HepG2 (cell line): ENCODE measurements around the gene MYO10. TPM values are rescaled to one million over a fixed set of nuclear protein-coding genes. Genes with fewer than 3 reads are reported as not detected.

ENCODE experiments used
- ATAC-seq: fragments of 200-7000 bp; cut with Tn5 transposase; 3 replicates; pipeline ENCODE4 v1.9.1; 2020; ENCODE audit warnings: mild to moderate bottlenecking, moderate library complexity
- BruUV-seq: library from RNA; stranded (reverse); fragments of 400-500 nt; replicated peaks from 2 replicates; lab custom pipeline; 2021; lab: Mats Ljungman, UMichigan
- CTCF ChIA-PET: fragments of 300-600 bp; formaldehyde crosslinking; extraction: SDS; loops from one replicate; lab custom pipeline; 2021; ENCODE audit warnings: low total read pairs, inconsistent platforms, low intra/inter-chr PET ratio; lab: Yijun Ruan, JAX
- POLR2A ChIA-PET: fragments of 350-600 bp; sonication (Branson Sonifier 250); formaldehyde crosslinking; loops from one replicate; lab custom pipeline; 2020; ENCODE audit warnings: antibody characterized with exemption, inconsistent platforms; lab: Yijun Ruan, JAX
- DNase-seq: peaks from one replicate; pipeline ENCODE4 v3.0.0-alpha.2; 2015; ENCODE audit warnings: low spot score
- FAIRE-seq: peaks from 3 replicates; lab custom pipeline; 2011; peaks lifted over from hg19 to GRCh38; lab: Jason Lieb, UNC
- H2AFZ ChIP-seq: one replicate; pipeline ENCODE4 v1.6.1; 2011; ENCODE audit warnings: low read length, inconsistent platforms
- H3K27ac ChIP-seq: fragments of 300-600 bp; 3 replicates; pipeline ENCODE4 v1.8.0; 2011; ENCODE audit warnings: mixed run types, mild to moderate bottlenecking, mixed read lengths, low read length, inconsistent platforms; ENCODE audit not compliant: insufficient read depth; ENCODE audit errors: extremely low read length
- H3K27me3 ChIP-seq, 2 experiments: fragments of 200-600 bp in 1 of 2; 2 replicates in 1 of 2; 3 replicates in 1 of 2; pipeline versions ENCODE4 v1.6.0 to v1.8.0; 2011; ENCODE audit warnings: low read length in 2 of 2, mild to moderate bottlenecking in 2 of 2, moderate library complexity in 2 of 2, inconsistent platforms in 1 of 2; ENCODE audit not compliant: insufficient read depth in 2 of 2, control insufficient read depth in 1 of 2
- H3K36me3 ChIP-seq, 2 experiments: fragments of 200-600 bp in 1 of 2; replicated peaks in 1 of 2; 2 replicates in 1 of 2; 3 replicates in 1 of 2; pipeline versions ENCODE4 v1.5.1 to v1.8.0; 2011; ENCODE audit warnings: low read length in 2 of 2, inconsistent platforms in 1 of 2; ENCODE audit not compliant: insufficient read depth in 2 of 2, control insufficient read depth in 1 of 2
- H3K4me1 ChIP-seq: 2 replicates; pipeline ENCODE4 v1.5.1; 2012; ENCODE audit warnings: low read length, inconsistent platforms; ENCODE audit not compliant: insufficient read depth
- H3K4me2 ChIP-seq: 2 replicates; pipeline ENCODE4 v1.6.0; 2011; ENCODE audit warnings: low read depth, low read length, inconsistent platforms
- H3K4me3 ChIP-seq, 3 experiments: fragments of 200-600 bp in 1 of 3; sonication (generic), shearing (Covaris generic) in 1 of 3; replicated peaks in 1 of 3; 2 replicates each; pipeline ENCODE4 v1.5.1; 2011 to 2016; ENCODE audit warnings: low read length in 3 of 3, inconsistent platforms in 2 of 3, low read depth in 2 of 3, mild to moderate bottlenecking in 2 of 3, control low read depth in 1 of 3, mixed read lengths in 1 of 3; ENCODE audit not compliant: insufficient read depth in 1 of 3
- H3K79me2 ChIP-seq: one replicate; pipeline ENCODE4 v1.6.1; 2011; ENCODE audit warnings: low read length, inconsistent platforms; ENCODE audit not compliant: insufficient read depth
- H3K9ac ChIP-seq: 2 replicates; pipeline ENCODE4 v1.6.0; 2011; ENCODE audit warnings: mild to moderate bottlenecking, low read depth, low read length, inconsistent platforms; ENCODE audit not compliant: insufficient read depth
- H3K9me3 ChIP-seq: 2 replicates; pipeline ENCODE4 v1.5.1; 2012; ENCODE audit warnings: mild to moderate bottlenecking, low read length
- H4K20me1 ChIP-seq: 2 replicates; pipeline ENCODE4 v1.6.0; 2011; ENCODE audit warnings: inconsistent platforms, mild to moderate bottlenecking, low read length, moderate library complexity; ENCODE audit not compliant: insufficient read depth
- EHMT2 ChIP-seq: fragments of 200-600 bp; sonication (generic); IDR thresholded peaks from 2 replicates; pipeline ENCODE4 v1.7.0; 2017; ENCODE audit warnings: antibody characterized with exemption, low read depth, low read length, borderline replicate concordance
- EP300 ChIP-seq, 3 experiments: sonication (generic) in 1 of 3; formaldehyde crosslinking in 1 of 3; IDR thresholded peaks; 2 replicates each; pipeline versions ENCODE4 v1.5.1 to v1.6.1; 2011 to 2020; ENCODE audit warnings: low read depth in 2 of 3, low read length in 2 of 3, borderline replicate concordance in 1 of 3, improper control_type of control experiment in 1 of 3, mild to moderate bottlenecking in 1 of 3, missing genetic modification reagents in 1 of 3, moderate library complexity in 1 of 3
- KDM5B ChIP-seq: sonication (generic); formaldehyde crosslinking; IDR thresholded peaks from 2 replicates; pipeline ENCODE4 v1.4.0; 2020; ENCODE audit warnings: missing genetic modification reagents, mild to moderate bottlenecking, borderline replicate concordance
- PHF21A ChIP-seq: sonication (generic); formaldehyde crosslinking; IDR thresholded peaks from 2 replicates; pipeline ENCODE4 v1.5.0; 2020; ENCODE audit warnings: mild to moderate bottlenecking, missing genetic modification reagents
- TAF1 ChIP-seq: sonication (generic); formaldehyde crosslinking; IDR thresholded peaks from 2 replicates; pipeline ENCODE4 v1.4.0; 2020; ENCODE audit warnings: missing genetic modification reagents
- TARDBP ChIP-seq: sonication (generic); formaldehyde crosslinking; IDR thresholded peaks from 2 replicates; pipeline ENCODE4 v1.8.0; 2022; ENCODE audit warnings: mild to moderate bottlenecking, missing genetic modification reagents
- ZNF282 ChIP-seq: fragments of 450-650 bp; IDR thresholded peaks from 2 replicates; pipeline ENCODE4 v1.6.1; 2018; ENCODE audit not compliant: partially characterized antibody
- ZNF564 ChIP-seq: sonication (generic); formaldehyde crosslinking; IDR thresholded peaks from 2 replicates; pipeline ENCODE4 v1.8.1; 2023; ENCODE audit warnings: mild to moderate bottlenecking, missing genetic modification reagents
- ZNF572 ChIP-seq: sonication (generic); formaldehyde crosslinking; IDR thresholded peaks from 2 replicates; pipeline ENCODE4 v1.5.1; 2020; ENCODE audit warnings: mild to moderate bottlenecking, missing genetic modification reagents
- ZNF580 ChIP-seq: IDR thresholded peaks from 2 replicates; pipeline ENCODE4 v1.6.1; 2016; ENCODE audit warnings: low read depth, borderline replicate concordance
- ZNF704 ChIP-seq: sonication (generic); formaldehyde crosslinking; IDR thresholded peaks from 2 replicates; pipeline ENCODE4 v1.8.1; 2023; ENCODE audit warnings: mild to moderate bottlenecking, inconsistent platforms, moderate library complexity, missing genetic modification reagents, borderline replicate concordance
- ZSCAN12 ChIP-seq: sonication (generic); formaldehyde crosslinking; IDR thresholded peaks from 2 replicates; pipeline ENCODE4 v1.9.0; 2021; ENCODE audit warnings: mild to moderate bottlenecking, missing genetic modification reagents
- WGBS: methylation state at CpG from one replicate; pipeline ENCODE4 v1.1.6; 2017; ENCODE audit warnings: low lambda C conversion rate; 5-methylcytosine and 5-hydroxymethylcytosine counted together
- in situ Hi-C: cut with HindIII; loops from 2 replicates; pipeline ENCODE4 v1.10.0; 2017; ENCODE audit warnings: low pct_unique_long_range_greater_than_20kb; ENCODE audit not compliant: extremely low pct_ligation_motif_present
- intact Hi-C: fragments of 100-400 bp; cut with micrococcal nuclease; formaldehyde crosslinking; loops from one replicate; pipeline ENCODE4 v1.10.0; 2022; ENCODE audit not compliant: unreplicated experiment
- polyA plus RNA-seq, 8 experiments: library from polyadenylated mRNA; depleted of rRNA in 3 of 8; stranded (reverse) in 7 of 8; unstranded in 1 of 8; fragments of >200 nt; fragmentation: Illumina TruSeq in 4 of 8; extraction: Trizol in 4 of 8; gene quantifications; 2 replicates each; pipeline versions ENCODE4 v1.2.1 to v1.2.3, GENCODE V29; 2011 to 2016; ENCODE audit warnings: low read depth in 4 of 8, missing spikeins in 1 of 8, mixed read lengths in 1 of 8; ENCODE audit not compliant: insufficient read depth in 1 of 8
- total RNA-seq, 5 experiments: library from RNA; depleted of rRNA; stranded (reverse); fragments of >200 nt; fragmentation: Illumina TruSeq; extraction: Trizol; gene quantifications; 2 replicates each; pipeline ENCODE4 v1.2.3, GENCODE V29; 2016; ENCODE audit warnings: low read depth in 1 of 5
- TF ChIP-seq, protein P1 (sequence below): sonication (generic); formaldehyde crosslinking; IDR thresholded peaks from 2 replicates; pipeline ENCODE4 v1.9.0; 2021; ENCODE audit warnings: missing genetic modification reagents, borderline replicate concordance
- TF ChIP-seq, protein P2 (sequence below): IDR thresholded peaks from 2 replicates; pipeline ENCODE4 v1.6.1; 2016; ENCODE audit warnings: mild to moderate bottlenecking

The MYO10 gene
- total and polyA plus RNA-seq, 2 of the 13 experiments (the other 11 are each of a cell fraction or from before 2014, with no cell fraction given): 4.5 to 14.0 TPM

DNA sequence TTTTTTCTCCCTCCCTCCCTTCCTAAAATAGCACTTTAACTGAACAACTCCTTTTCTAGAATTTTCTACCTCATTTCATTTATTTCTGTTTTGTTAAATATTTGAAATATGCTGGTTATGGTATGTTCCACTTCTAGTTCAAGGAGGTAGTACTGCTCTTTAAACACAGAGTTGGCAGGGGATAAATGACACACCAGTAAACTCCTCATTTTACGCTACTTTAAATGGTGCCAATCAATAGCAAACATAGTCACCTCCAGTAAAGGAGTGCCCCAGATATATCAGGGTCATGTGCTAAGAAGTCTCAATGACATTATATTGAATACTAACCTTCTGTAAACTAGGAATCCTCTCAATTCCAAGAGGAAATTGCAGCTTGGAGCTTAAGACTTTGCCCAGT, 56.9 kb downstream of the MYO10 start:
- Histone ChIP-seq H3K9ac (no peak overlapping the region), H3K79me2 (no peaks in the 10 kb centered on the region), H3K4me3 (no peak overlapping the region), H3K4me2 (no peak overlapping the region), H3K4me1 (peaks cover 18% of the 10 kb centered on the region), H3K36me3 (no peaks in the 10 kb centered on the region), H3K27me3 (peaks cover 0 to 12% of the 10 kb centered on the region in 2 experiments; a peak in 2 of 5 replicates), H3K27ac (no peak overlapping the region), H3K9me3 (no peaks in the 10 kb centered on the region), H4K20me1 (no peaks in the 10 kb centered on the region), H2AFZ (no peak overlapping the region)
- DNase-seq: no peak
- TF ChIP-seq EP300 (IDR thresholded peaks at IDR 0.05; ENCODE audit: low read depth in 2 of 2, low read length in 2 of 2) (no peak), EP300 (CRISPR knock-in tag; IDR thresholded peaks at IDR 0.05; ENCODE audit: borderline replicate concordance) (no peak), KDM5B (no peak), ZNF704 (CRISPR knock-in tag) (no peak), ZNF282 (no peak), TAF1 (no peak), ZSCAN12 (CRISPR knock-in tag) (no peak), ZNF572 (CRISPR knock-in tag) (no peak), PHF21A (CRISPR knock-in tag) (no peak), TARDBP (no peak), EHMT2 (no peak), ZNF564 (CRISPR knock-in tag) (no peak), ZNF580 (no peak)
- TF ChIP-seq, protein P1, sequence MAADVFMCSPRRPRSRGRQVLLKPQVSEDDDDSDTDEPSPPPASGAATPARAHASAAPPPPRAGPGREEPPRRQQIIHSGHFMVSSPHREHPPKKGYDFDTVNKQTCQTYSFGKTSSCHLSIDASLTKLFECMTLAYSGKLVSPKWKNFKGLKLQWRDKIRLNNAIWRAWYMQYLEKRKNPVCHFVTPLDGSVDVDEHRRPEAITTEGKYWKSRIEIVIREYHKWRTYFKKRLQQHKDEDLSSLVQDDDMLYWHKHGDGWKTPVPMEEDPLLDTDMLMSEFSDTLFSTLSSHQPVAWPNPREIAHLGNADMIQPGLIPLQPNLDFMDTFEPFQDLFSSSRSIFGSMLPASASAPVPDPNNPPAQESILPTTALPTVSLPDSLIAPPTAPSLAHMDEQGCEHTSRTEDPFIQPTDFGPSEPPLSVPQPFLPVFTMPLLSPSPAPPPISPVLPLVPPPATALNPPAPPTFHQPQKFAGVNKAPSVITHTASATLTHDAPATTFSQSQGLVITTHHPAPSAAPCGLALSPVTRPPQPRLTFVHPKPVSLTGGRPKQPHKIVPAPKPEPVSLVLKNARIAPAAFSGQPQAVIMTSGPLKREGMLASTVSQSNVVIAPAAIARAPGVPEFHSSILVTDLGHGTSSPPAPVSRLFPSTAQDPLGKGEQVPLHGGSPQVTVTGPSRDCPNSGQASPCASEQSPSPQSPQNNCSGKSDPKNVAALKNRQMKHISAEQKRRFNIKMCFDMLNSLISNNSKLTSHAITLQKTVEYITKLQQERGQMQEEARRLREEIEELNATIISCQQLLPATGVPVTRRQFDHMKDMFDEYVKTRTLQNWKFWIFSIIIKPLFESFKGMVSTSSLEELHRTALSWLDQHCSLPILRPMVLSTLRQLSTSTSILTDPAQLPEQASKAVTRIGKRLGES (CRISPR knock-in tag): no peak
- TF ChIP-seq, protein P2, sequence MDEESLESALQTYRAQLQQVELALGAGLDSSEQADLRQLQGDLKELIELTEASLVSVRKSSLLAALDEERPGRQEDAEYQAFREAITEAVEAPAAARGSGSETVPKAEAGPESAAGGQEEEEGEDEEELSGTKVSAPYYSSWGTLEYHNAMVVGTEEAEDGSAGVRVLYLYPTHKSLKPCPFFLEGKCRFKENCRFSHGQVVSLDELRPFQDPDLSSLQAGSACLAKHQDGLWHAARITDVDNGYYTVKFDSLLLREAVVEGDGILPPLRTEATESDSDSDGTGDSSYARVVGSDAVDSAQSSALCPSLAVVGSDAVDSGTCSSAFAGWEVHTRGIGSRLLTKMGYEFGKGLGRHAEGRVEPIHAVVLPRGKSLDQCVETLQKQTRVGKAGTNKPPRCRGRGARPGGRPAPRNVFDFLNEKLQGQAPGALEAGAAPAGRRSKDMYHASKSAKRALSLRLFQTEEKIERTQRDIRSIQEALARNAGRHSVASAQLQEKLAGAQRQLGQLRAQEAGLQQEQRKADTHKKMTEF (CRISPR knock-in tag): no peak
- WGBS: 90% methylated on average over 1 of the region's 1 CpG
- in situ Hi-C loops: no loop called here
- no peak for FAIRE-seq
- intact Hi-C loops: no loop called here
- BruUV-seq: no TSS peak
- ChIA-PET CTCF (no interaction called here), POLR2A (no interaction called here)
- ATAC-seq: no peak
